GM10266 (cell line): Measurements from ENCODE around the gene JAKMIP2.

Experiments used
- DNase-seq: peaks from one replicate; pipeline ENCODE4 v3.0.0; 2012; ENCODE audit errors: extremely low spot score
- TF ChIP-seq, protein P1 (sequence below): IDR thresholded peaks from 2 replicates; pipeline ENCODE4 v1.5.1; 2012; ENCODE audit warnings: mild to moderate bottlenecking, low read depth; ENCODE audit not compliant: control insufficient read depth, insufficient read depth; ENCODE audit errors: missing control alignments

The JAKMIP2 gene

DNA sequence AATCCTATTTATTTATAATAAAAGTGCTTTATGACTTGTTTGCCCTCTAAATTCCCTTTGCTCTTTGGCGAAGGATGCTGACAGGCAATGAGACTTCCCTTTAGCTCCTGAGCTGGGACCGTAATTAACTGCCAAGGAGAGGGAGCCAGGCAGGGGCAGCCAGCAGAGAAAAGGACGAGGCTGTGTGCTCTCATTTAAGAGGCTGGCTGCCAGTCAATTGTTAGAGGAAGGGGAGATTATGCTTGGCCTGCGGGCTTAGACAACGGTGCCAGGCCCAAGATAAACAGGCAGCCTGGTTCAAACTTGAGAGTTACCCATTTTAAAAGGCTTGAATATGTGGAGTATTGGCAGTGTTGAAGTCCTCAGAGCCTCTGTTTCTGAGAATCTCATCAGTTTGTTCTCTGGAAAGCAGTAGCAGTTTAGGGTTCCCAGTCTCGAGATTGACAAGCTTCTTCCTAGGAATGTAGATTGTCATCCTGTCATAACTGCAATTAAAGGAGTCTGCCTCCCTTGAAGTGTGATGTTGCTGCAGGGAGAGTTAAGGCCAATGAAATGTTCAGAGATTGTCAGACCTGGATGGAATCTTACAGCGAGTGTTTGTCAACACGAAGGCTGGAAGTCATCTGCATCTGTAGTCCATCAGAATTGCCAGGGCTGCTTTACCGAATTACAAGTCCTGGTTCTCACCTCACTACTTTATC is 113.2 kb downstream of the JAKMIP2 start:
- DNase-seq = no peak
- TF ChIP-seq, protein P1, sequence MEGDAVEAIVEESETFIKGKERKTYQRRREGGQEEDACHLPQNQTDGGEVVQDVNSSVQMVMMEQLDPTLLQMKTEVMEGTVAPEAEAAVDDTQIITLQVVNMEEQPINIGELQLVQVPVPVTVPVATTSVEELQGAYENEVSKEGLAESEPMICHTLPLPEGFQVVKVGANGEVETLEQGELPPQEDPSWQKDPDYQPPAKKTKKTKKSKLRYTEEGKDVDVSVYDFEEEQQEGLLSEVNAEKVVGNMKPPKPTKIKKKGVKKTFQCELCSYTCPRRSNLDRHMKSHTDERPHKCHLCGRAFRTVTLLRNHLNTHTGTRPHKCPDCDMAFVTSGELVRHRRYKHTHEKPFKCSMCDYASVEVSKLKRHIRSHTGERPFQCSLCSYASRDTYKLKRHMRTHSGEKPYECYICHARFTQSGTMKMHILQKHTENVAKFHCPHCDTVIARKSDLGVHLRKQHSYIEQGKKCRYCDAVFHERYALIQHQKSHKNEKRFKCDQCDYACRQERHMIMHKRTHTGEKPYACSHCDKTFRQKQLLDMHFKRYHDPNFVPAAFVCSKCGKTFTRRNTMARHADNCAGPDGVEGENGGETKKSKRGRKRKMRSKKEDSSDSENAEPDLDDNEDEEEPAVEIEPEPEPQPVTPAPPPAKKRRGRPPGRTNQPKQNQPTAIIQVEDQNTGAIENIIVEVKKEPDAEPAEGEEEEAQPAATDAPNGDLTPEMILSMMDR = no peak

DNA sequence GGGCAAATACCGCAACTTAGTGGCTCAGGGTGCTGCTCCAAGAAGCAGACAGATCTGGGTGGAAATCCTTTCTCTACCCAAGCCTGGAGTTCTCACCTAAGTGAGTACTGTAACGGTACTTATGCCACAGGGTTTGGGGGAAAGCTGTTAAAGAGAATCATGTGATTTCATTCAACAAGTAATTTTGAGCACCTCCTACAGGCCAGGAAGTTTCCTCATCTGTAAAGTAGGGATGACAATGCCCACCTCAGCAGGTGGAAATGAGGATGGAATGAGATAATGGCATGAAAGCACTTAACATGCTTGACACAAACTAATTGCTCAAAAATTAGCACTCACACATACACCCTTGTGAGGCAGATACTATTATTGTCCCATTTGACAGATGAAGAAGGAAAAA is 114.1 kb downstream of the JAKMIP2 start:
- DNase-seq = no peak
- TF ChIP-seq, protein P1 = no peak

DNA sequence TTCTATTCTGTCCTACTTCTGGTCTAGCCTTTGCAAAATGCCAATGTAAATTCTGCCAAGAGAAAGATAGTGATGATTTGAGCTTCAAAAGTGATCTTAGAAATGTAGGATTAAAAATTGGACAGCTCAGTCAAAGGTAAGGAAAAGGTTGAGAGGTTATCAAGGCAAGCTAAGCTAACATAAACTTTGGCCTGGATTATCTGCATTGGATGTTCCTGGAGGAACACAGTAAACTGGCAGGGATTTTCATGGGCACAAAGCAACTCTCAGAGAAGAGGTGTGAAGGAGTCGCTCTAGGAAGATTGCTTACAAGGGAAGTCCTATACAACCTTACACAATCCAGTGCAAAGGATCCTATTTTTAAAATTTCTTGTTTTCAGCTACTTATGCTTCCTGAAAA is 115.2 kb downstream of the JAKMIP2 start:
- TF ChIP-seq, protein P1 = no peak

DNA sequence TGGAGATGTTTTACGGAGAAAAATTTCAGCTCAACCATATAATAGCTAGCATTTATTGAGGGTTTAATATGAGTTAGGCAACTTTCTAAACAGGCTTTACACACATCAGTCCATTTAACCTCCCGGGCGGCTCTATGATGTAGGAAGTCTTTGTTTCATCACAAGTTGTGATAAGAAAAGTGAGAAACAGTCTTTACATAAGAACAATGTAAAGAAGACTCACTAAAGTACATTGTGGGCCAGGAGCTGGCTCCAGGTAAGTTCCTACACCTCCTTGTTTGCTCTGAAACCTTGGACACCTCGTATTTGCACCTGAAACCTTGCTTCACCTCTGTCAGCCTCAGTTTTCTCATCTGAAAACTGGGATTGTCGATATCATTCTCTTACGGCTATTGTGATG is 116.1 kb downstream of the JAKMIP2 start:
- no peak for DNase-seq
- TF ChIP-seq, protein P1 = no peak

More for the DNA sequence above, 115.2 kb downstream of the JAKMIP2 start:
- DNase-seq = no peak

DNA sequence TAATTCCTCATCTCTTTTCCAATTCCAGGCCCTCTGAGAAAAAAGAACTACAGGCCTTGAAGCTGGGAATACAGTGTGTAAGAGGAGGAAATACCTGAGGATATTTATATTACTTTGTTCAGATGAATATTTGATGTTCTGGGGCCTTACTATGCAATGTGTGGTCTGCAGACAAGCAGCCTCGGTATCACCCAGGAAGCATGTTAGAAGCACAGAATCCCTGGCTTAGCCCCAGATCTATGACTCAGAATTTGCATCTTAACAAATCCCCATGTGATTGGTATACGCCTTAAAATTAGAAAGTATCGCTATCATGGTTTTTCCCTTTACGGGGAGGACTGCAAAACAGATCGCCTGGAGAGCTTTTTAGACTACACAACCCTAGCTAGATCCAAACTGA is 121.0 kb downstream of the JAKMIP2 start:
- DNase-seq = no peak
- TF ChIP-seq, protein P1 = no peak

DNA sequence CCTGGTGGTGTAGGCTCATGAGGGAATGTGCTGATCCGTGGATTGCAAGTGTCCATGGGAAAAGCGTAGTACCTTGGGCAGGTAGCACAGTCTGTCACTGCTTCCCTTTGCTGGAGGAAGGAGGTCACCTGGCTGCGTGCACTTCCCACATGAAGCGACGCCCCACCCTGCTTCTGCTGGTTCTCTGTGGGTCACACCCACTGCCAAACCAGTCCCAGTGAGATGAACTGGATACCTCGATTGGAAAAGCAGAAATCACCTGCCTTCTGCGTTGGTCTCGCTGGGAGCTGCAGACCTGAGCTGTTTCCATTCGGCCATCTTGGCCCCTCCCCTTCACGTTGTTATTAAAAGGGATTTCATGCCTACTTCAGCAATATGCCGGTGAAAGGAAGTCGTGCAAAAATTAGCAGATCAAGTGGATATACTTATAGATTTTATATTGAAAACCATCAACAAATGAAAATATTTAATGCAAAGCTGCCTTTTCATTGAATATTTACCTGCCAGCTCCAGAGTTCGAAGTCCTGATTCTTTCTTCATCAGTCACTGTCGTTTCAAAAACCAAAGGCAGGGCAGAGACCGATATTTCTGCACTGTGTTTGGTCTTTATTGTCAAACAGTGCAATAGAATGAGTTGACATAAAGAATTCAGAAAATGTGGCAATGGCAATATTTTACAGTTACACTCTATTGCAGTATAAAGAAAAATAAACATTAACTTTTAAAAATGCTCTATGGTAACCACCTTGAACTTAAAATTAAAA is 123.2 kb downstream of the JAKMIP2 start:
- TF ChIP-seq, protein P1 = no peak
- no peak for DNase-seq

DNA sequence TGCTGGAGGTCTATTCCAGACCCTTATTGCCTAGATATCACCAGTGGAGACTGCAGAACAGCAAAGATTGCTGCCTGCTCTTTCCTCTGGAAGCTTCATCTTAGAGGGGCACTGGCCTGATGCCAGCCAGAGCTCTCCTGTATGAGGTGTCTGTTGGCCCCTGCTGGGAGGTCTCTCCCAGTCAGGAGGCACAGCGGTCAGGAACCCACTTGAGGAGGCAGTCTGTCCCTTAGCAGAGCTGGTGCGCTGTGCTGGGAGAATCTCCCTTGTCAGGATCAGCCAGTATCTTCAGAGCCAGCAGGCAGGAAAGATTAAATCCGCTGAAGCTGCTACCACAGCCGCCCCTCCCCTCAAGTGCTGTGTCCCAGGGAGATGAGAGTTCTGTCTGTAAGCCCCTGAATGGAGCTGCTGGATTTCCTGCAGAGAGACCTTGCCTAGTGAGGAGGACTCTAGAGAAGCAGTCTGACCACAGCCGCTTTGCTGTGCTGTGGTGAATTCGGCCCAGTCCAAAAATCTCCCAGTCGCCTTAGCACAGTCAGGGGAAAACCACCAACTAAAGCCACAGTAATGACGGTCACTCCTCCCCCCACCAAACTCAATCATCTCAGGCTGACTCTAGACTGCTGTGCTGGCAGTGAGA is 124.1 kb downstream of the JAKMIP2 start:
- DNase-seq = no peak
- TF ChIP-seq, protein P1 = no peak
